Lower leg skin (tissue), 4 donors: ENCODE measurements around the gene SLC3A2. TPM values are rescaled to one million over a fixed set of nuclear protein-coding genes. Genes with fewer than 3 reads are reported as not detected.

ENCODE experiments used
- DNase-seq, 2 donors: peaks; one replicate each; pipeline ENCODE4 v3.0.0-alpha.2; 2019; ENCODE audit warnings: low spot score in 2 of 2
- H3K4me3 ChIP-seq: fragments of 200-600 bp; sonication (generic); 2 replicates; pipeline ENCODE4 v1.5.1; 2017; ENCODE audit warnings: mild to moderate bottlenecking, low read depth; ENCODE audit not compliant: poor library complexity, severe bottlenecking
- CTCF ChIP-seq, 3 donors: fragments of 450-650 bp; IDR thresholded peaks; one replicate each; pipeline ENCODE4 v1.5.1; 2016; ENCODE audit warnings: antibody characterized with exemption in 3 of 3, mild to moderate bottlenecking in 3 of 3, moderate library complexity in 2 of 3
- POLR2A ChIP-seq, 2 donors: fragments of 450-650 bp; IDR thresholded peaks; one replicate each; pipeline ENCODE4 v1.6.1; 2016 to 2017; ENCODE audit warnings: antibody characterized with exemption in 2 of 2, mild to moderate bottlenecking in 1 of 2, moderate library complexity in 1 of 2
- WGBS, 2 donors: methylation state at CpG; one replicate each; pipeline ENCODE4 v1.1.5; 2018; 5-methylcytosine and 5-hydroxymethylcytosine counted together
- intact Hi-C: fragments of 100-400 bp; cut with DNase I; formaldehyde crosslinking; loops from one replicate; pipeline ENCODE4 v1.15.0; 2023; ENCODE audit warnings: low total_unique reads
- total RNA-seq, 4 donors: library from RNA; depleted of rRNA; stranded (reverse); fragments of >200 nt; gene quantifications; one replicate each; pipeline ENCODE4 v1.1.0, GENCODE V29; 2016

Gene SLC3A2
- total RNA-seq, 4 donors from 2014 or later, result 175 to 190 (median 187) TPM

GRCh38 chr11:62863687-62864335, 16.9 kb upstream of the SLC3A2 start:
- 39 to 51% methylated on average over 4 of the region's 4 CpGs for WGBS, 2 donors
- H3K4me3 ChIP-seq, result no peak overlapping the region
- TF ChIP-seq CTCF (IDR thresholded peaks at IDR 0.05), result no peak
- no peak for TF ChIP-seq POLR2A (IDR thresholded peaks at IDR 0.05)
- intact Hi-C loops, result no loop called here
- DNase-seq, result no peak

- whole genome bisulfite sequencing, 2 donors, result 66 to 74% methylated on average over 6 of the region's 6 CpGs
- TF ChIP-seq CTCF (IDR thresholded peaks at IDR 0.05) (no peak), POLR2A (IDR thresholded peaks at IDR 0.05) (no peak)
- DNase-seq, result no peak
- H3K4me3 ChIP-seq, result no peak overlapping the region
- intact Hi-C loops, result no loop called here
Measured at GRCh38 chr11:62865635-62866034, 15.1 kb upstream of the SLC3A2 start.

- intact Hi-C loops, result no loop called here
- 92 to 97% methylated on average over 7 of the region's 7 CpGs for WGBS, 2 donors
- no peak for TF ChIP-seq POLR2A (IDR thresholded peaks at IDR 0.05)
- no peak for TF ChIP-seq CTCF (IDR thresholded peaks at IDR 0.05)
- H3K4me3 ChIP-seq, result no peak overlapping the region
- DNase-seq, result no peak
Measured at GRCh38 chr11:62874851-62875250, 5.8 kb upstream of the SLC3A2 start.

- DNase-seq, result no peak
- TF ChIP-seq POLR2A (IDR thresholded peaks at IDR 0.05) (no peak), CTCF (IDR thresholded peaks at IDR 0.05) (no peak)
- WGBS, 2 donors, result 88 to 92% methylated on average over 7 of the region's 7 CpGs
- intact Hi-C loops, result no loop called here
- H3K4me3 ChIP-seq, result no peak overlapping the region
Measured at GRCh38 chr11:62875698-62876478, 4.8 kb upstream of the SLC3A2 start.

- WGBS, 2 donors, result 54 to 74% methylated on average over 6 of the region's 6 CpGs
- intact Hi-C loops, result no loop called here
- TF ChIP-seq CTCF (IDR thresholded peaks at IDR 0.05), result no peak
- TF ChIP-seq POLR2A (IDR thresholded peaks at IDR 0.05), result no peak
- H3K4me3 ChIP-seq, result no peak overlapping the region
- DNase-seq, result no peak
Measured at GRCh38 chr11:62876712-62877111, 4.0 kb upstream of the SLC3A2 start.
